HK-2 (cell line): ENCODE results near the gene SMCO1.
"Not testable (repeated sequence)": the region's sequence is repeated elsewhere in the genome, so short reads cannot be mapped to it uniquely, and the experiment has no call there.

ENCODE experiments used
- DNase-seq: peaks from one replicate; pipeline ENCODE4 v3.0.0-alpha.2; 2018; ENCODE audit not compliant: unreplicated experiment

Gene SMCO1, protein sequence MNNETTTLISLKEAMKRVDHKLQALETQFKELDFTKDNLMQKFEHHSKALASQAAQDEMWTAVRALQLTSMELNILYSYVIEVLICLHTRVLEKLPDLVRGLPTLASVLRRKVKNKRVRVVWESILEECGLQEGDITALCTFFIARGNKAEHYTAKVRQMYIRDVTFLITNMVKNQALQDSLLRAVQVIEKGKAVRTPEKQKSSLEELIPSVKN

DNA sequence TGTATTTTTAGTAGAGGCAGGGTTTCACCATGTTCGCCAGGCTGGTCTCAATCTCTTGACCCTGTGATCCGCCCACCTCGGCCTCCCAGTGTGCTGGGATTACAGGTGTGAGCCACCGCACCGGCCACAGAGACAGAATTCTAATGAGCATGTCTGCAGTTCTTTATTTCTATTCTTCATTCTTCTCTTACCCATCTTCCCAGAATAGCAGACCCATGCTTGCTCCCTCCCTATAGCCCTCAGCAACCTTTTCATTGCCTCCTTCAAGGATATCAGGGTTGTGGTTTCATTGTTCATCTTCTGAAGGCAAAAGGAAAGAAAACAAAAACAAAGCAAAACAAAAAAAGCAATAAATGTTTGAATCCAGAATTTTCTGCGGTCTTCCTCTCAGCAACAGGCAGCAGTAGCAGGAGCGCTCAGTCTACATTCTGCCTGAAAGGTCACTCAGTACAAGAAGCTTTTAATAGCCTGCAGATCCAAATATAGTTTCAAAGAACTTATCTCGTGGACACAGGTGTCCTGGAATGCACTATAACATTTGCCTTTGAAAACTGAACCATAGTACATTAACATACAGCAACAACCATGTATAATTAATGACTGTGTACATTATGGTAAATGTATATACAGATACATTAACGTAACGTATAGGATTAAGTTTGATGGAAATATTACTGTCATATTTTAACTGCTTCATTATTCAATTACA lies at the start of gene SMCO1:
SMCO1 (minus strand) TSS at position 434 of the 709 bp plus-strand sequence; CDS start at position 297, 137 bp downstream.
- no peak for DNase-seq

DNA sequence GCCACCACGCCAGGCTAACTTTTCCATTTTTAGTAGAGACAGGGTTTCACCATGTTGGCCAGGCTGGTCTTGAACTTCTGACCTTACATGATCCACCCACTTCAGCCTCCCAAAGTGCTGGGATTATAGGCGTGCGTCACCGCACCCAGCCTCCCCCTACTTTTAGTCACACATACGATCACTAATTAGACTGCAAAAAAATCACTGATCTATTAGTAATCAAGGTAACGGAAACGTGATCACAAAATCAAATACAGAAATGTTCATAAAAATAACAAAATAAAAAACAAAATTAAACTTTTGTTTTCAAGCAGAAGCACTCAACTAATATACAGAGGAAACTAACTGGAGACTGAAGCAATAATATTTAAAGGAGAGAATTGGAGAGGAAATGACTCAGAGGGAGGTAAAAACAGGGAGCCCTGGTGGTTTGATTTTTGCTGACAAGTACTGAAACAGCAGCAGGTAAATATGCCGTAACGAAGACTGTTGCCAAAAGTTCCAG lies 48.6 kb upstream of the SMCO1 start:
- no peak for DNase-seq

DNA sequence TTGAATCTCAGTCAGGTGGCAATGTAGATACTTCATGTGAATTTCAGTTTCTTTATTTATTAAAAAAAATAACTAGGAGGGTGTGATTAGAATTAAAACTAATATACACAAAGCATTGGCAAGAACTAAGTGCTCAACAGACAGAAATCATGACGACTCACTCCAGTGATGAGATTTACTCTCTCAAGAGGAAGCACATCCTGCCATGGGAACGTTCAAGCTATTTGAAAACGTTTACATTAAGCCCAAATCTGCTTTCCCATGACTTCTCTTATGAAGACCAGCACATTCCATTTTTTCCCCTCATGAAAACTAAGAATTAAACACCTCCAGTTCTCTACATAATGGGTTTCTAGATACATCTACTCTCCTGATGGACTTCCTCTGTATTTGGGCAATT lies 44.7 kb upstream of the SMCO1 start:
- no peak for DNase-seq

DNA sequence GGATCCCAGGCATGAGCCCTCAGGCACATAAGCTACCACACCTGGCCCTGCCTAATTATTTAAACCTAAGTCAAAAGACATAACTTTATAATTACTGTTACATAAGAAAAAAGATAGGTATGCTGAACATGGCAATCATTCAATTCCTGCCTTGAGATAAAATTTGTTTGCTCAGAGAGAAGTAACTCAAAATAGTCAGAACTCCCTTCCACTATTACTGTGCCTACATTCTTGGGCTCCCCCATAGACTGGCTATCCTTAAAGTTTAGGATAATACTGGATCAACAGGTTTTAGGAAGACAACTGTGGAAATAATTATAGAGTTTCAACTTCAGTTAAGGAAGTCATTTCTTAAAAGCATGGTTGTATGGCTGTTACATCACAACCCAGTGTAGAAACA lies 43.3 kb upstream of the SMCO1 start:
- DNase-seq, result no peak

DNA sequence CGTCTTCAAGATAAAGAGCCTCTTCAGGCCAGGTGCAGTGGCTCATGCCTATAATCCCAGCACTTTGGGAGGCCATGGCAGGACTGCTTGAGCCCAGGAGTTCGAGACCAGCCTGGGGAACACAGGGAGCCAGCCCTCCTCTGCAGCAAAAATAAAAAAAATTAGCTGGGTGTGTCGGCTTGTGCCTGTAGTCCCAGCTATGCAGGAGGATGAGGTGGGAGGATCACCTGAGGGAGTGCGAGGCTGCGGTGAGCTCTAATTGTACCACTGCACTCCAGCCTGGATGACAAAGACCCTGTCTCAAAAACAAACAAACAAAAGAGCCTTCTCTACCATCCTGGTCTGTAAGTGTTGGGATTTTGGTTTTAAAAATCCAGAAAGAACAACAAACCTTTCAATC lies 42.1 kb upstream of the SMCO1 start:
- DNase-seq, result no peak

DNA sequence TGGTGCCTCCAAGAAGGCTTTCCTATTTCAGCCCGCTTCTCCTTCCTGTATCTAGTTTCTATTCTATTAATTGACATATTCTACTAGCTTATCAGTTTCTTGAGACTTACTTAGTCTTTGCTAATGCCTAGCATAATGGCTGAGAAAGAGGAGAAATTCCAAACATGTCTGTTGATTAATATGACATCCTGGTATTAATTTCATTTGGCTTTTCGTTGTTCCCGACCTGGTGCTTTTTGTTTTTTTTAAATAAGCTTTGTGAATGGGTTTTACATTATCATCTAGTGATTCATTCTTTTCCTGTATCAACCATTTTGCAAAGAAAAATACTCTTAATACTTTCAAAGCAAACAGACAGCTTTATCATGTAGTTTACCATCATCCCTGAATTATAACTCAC lies 40.1 kb upstream of the SMCO1 start:
- no peak for DNase-seq

DNA sequence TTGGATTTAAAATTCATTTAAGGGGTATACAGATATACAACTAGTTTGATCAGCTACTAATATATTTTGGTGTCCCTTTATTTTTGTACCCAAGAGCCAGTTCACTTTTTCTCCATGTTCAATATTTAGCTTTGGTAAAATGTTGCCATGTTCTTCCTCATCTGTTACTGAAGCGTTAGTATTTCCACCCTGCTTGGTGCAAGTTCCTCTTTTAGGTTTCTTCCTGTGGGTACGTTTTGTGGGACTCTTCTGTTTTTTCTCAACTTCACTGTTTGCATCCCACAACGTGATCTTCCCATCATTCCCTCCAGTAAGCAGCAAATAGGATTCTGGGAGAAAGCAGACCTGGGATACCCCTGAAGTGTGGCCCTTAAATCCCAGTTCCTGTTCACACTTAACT lies 39.1 kb upstream of the SMCO1 start:
- DNase-seq, result no peak

DNA sequence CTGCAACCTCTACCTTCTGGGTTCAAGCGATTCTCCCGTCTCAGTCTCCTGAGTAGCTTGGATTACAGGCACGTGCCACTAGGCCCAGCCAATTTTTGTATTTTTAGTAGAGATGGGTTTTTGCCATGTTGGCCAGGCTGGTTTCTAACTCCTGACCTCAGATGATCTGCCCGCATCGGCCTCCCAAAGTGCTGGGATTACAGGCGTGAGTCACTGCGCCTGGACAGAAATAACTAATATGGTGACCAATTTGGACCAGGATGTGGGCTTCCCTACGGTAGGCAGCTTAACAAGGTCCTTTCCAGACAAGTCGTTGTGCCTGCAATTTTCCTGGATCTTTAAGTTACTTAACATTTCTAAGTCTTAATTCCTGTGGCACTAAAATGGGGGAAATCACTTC lies 38.4 kb upstream of the SMCO1 start:
- no peak for DNase-seq

DNA sequence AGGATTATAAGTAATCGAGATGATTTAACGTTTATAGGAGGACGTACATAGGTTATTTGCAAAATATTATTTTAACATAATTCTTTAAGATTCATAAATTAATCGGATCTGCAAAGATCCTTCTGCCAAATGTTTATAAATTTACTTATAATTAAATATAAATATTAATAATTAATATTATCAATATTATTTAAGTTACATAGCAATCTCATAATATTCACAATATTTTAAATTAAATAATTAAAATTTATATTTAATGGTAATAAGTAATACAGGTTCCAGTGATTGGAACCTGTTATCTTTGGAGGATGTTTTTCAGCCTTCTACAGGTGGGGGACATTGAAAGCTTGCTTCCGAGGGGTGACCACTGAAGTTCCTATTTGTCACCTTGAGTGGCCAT lies 37.1 kb upstream of the SMCO1 start:
- DNase-seq, result no peak

DNA sequence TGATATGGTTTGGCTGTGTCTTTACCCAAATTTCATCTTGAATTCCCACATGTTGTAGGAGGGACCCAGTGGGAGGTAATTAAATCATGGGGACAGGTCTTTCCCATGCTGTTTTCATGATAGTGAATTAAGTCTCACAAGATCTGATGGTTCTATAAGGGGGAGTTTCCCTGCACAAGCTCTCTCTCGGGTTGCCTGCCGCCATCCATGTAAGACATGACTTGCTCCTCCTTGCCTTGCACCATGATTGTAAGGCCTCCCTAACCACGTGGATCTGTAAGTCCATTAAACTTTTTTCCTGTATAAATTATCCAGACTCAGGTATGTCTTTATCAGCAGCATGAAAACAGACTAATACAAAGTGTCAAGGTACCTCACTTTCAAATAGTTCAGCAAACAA lies 35.0 kb upstream of the SMCO1 start:
- DNase-seq, result not testable (repeated sequence)

DNA sequence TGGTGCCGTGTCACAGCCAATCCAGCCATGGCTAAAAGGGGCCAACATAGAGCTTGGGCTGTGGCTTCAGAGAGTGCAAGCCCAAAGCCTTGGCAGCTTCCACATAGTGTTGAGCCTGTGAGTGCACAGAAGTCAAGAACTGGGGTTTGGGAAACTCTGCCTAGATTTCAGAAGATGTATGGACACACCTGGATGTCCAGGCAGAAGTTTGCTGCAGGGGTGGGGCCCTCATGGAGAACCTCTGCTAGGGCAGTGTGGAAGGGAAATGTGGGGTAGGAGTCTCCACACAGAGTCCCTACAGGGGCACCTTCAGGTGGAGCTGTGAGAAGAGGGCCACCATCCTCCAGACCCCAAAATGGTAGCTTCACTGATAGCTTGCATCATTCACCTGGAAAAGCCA lies 34.2 kb upstream of the SMCO1 start:
- DNase-seq, result not testable (repeated sequence)

DNA sequence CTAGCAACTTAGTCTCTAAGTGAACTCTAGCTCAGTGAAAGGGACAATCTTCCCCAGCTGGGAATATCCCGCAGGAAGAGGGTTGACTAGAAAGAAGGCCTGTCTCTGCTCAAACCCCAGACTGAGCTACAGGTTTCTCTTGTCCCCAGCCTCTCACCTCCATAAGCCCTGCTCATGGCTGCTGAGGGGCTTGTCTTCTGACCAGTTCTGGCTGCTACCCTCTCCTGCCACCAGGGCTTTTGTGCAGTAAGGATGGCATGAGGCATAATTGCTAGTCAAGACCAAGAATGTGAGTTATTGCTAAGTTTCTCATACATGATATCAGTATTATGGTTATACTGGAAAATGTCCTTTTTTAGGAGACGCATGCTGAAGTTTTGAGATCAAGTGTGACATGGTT lies 31.9 kb upstream of the SMCO1 start:
- no peak for DNase-seq

DNA sequence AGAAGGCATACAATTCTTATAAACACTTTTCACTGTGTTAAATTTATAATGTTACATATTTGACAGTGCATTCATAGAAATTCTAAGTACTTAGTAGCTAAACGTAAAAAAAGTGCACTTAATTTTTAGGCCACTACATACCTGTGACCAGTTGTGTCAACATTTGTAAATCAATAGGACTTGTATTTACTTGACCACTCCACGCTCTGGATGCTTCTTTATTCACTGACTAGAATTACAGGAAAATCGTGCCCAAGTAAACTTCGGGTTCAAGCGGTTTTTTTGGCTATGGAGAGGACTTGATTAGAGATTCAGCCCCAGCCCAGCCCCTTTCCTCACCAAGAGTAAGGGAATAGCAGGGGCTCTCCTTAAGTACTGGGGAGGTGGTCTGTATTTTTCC lies 31.4 kb upstream of the SMCO1 start:
- DNase-seq, result no peak

DNA sequence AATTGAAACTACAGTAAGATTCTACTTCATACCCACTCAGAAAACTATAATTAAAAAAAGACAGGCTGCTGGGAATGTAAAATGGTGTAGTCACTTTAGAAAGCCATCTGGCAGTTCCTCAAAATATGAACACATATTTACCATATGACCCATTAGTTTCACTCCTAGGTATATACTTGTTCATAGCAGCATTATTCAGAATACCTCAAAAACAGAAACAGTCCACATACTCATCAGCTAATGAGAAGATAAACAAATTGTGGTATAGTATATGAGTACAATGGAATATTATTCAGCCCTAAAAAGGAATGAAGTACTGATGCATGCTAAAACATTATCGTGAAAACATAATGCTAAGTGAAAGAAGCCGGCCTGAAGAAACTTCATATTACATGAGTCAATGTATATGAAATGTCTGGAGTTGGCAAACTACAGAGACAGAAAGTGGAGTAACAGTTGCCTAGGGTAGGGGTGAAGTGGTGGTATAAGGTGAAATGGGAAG lies 29.4 kb upstream of the SMCO1 start:
- DNase-seq, result no peak

DNA sequence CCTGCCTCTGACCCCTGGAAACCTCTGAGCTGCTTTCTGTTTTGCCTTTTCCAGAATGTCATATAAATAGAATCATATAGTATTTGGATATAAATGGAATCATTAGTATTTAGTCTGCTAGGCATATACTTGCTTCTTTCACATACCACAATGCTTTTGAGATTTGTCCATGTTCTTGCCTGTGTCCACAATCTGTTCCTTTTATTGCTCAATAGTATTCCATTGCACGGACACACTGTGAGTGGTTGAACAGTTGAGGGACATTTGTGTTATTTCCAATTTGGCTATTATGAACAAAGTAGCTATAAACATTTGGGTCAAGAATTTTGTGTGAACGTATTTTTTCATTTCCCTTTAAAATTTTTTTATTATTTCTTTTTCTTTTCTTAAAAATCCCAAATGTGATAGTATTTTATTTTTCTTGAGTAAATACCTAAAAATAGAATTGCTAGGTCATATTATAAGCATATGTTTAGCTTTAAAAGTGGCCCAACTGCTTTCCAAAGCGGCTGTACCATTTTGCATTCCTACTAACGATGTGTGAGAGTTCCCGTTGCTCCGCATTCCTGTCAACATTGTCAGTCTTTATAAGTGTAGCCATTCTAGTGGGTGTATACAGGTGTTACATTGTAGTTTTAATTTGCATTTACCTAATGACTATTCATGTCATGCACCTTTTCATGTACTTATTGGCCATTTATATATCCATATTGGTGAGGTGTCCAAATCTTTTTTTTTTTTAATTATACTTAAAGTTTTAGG lies 26.7 kb upstream of the SMCO1 start:
- no peak for DNase-seq

DNA sequence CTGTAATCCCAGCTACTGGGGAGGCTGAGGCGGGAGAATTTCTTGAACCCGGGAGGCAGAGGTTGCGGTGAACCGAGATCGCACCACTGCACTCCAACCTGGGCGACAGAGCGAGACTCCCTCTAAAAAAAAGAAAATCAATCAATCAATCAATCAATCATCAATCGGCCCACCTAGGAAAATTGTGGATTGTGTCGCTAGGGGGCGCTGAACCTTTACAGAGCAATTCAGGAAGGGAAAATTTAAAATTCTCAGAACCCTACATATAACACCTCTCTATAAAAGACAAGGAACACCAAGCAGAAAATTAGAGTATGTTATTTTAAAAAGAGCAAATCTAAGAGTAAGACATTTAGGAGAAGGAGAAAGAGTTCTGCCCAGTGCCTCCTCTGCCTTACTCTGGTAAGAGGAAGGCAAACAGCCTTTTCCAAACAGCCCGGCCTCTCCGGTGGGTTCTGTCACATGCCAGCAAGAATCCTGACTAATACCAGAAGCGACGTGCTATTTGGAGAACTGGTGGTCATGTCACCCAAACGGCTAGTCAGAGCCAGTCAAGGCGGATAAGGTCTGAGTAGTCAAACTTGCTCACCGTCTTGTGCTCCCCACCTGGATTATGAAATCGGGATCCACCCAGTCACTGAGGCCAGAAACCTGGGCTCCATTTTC lies 22.3 kb upstream of the SMCO1 start:
- no peak for DNase-seq

DNA sequence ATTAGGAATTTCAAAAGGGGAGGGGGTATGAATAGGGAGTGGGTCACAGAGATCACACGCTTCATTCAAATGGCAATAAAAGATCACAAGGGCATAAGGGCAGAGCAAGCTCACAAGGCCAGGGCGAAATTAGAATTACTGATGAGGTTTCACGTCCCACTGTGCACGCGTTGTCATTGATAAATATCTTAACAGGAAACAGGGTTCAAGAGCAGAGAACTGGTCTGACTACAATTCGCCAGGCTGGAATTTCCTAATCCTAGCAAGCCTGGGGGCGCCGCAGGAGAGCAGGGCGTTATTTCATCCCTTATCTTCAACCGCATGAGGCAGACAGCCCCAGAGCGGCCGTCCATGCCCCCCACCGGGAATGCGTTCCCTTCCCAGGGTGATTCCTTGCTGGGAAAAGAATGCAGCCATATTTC lies 18.1 kb upstream of the SMCO1 start:
- no peak for DNase-seq

DNA sequence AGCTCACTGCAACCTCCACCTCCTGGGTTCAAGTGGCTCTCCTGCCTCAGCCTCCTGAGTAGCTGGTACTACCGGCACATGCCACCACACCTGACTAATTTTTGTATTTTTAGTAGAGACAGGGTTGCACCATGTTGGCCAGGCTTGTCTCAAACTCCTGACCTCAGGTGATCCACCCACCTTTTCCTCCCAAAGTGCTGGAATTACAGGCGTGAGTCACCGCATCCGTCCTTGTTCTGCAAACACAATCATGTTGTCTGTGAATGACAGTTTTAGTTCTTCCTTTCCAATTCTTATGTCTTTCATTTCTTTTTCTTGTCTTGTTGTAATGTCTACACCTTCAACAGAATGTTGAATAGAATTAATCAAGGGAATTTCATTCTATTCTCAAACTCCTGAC lies 16.3 kb upstream of the SMCO1 start:
- DNase-seq, result no peak

DNA sequence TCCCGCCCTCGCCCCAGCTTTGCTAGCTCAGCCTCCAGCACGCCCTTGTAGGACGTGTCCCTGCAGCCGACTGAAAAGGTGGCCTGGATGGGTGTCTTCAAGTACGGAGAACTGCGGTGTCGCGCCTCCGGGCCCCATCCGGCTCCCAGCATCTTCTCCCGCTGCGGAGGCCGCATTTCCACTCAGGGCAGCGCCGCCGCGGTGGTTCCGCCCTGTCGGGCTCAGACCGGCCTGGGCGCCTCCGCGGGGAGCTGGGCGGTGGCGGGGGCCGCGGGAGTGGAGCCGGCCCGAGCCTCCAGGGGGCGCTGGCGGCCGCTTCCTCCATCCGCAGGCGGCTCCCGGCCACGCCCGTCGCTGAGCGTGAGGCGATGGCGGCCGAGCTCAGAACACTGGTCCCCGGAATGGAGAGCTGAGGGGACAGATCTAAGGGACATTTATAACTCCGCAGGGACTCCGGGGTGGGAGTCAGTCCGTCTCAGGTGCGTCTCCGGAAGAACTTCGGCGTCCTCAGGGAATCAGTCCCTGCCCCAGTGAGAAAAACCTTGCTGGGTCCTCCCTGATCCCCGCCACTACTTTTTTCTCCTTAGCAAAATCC lies 13.6 kb upstream of the SMCO1 start:
- no peak for DNase-seq

DNA sequence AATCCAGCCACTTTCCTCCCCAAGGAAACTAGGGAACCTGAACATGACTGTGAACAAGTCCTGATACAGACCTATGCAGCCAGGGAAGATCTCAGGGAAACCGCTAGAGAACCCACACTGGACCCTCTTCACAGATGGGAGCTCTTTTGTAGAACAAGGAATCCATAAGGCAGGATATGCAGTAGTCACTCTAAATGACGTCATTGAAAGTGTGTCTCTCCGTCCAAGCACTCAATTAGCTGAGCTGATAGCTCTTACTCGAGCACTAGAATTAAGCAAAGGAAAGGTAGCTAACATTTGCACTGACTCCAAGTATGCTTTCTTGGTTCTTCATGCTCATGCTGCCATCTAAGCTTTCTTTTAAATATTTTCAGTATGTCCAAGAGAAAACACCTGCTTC lies 10.0 kb upstream of the SMCO1 start:
- no peak for DNase-seq

DNA sequence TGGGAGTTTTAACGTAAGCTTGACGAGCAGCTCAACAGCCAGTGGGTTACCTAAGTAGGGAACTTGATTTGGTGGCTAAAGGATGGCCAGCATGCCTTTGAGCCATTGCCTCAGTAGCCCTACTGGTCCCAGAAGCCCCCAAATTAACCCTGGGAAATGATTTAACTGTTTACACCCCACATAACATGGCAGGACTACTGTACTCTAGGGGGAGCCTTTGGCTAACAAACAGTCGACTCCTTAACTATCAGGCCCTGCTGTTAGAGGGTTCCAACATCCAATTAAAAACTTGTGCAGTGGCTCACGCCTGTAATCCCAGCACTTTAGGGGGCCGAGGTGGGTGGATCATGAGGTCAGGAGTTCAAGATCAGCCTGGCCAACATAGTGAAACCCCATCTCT lies 9.4 kb upstream of the SMCO1 start:
- no peak for DNase-seq

DNA sequence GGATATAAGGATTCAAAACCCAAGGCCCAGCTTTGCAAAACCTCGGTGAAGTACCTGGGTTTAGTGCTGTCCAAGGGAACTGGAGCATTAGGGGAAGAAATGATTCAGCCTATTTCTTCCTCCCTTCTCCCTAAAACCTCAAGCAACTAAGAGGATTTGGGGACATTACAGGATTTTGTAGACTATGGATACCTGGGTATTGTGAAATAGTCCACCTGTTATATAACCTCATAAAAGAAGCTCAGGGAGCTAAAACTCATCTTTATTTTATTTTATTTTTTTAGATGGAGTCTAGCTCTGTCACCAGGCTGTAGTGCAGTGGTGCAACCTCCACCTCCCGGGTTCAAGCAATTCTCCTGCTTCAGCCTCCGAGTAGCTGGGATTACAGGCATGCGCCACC lies 8.7 kb upstream of the SMCO1 start:
- no peak for DNase-seq
